SU-DHL-6 (cell line): ENCODE results near the gene KIF3A.

ENCODE experiments used
- EZH2phosphoT487 ChIP-seq: fragments of 200-600 bp; sonication (generic), shearing (Covaris generic); conservative IDR thresholded peaks from 2 replicates; pipeline ENCODE4 v1.6.1; 2018; ENCODE audit warnings: mild to moderate bottlenecking, antibody characterized with exemption, low read length, moderate library complexity, mixed read lengths
- TF ChIP-seq, protein P1 (sequence below): fragments of 200-600 bp; sonication (generic); IDR thresholded peaks from one replicate; pipeline ENCODE4 v1.5.1; 2017; ENCODE audit warnings: antibody characterized with exemption, mild to moderate bottlenecking, low read length, moderate library complexity; ENCODE audit not compliant: insufficient read depth, poor library complexity, severe bottlenecking

- TF ChIP-seq, protein P1, sequence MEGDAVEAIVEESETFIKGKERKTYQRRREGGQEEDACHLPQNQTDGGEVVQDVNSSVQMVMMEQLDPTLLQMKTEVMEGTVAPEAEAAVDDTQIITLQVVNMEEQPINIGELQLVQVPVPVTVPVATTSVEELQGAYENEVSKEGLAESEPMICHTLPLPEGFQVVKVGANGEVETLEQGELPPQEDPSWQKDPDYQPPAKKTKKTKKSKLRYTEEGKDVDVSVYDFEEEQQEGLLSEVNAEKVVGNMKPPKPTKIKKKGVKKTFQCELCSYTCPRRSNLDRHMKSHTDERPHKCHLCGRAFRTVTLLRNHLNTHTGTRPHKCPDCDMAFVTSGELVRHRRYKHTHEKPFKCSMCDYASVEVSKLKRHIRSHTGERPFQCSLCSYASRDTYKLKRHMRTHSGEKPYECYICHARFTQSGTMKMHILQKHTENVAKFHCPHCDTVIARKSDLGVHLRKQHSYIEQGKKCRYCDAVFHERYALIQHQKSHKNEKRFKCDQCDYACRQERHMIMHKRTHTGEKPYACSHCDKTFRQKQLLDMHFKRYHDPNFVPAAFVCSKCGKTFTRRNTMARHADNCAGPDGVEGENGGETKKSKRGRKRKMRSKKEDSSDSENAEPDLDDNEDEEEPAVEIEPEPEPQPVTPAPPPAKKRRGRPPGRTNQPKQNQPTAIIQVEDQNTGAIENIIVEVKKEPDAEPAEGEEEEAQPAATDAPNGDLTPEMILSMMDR, result no peak
- no peak for TF ChIP-seq EZH2phosphoT487
Observed at GRCh38 chr5:132665574-132666080, 71.7 kb downstream of the KIF3A start.
